ENCODE measurements around the gene HEXB. TPM values are rescaled to one million over a fixed set of nuclear protein-coding genes. Genes with fewer than 3 reads are reported as not detected.
A peak's percentile ranks its signal among the peaks of the same experiment; 100 is the strongest.

The HEXB gene
- total and polyA plus RNA-seq, 9 donors: 63.5 to 159 (median 88.6) TPM

GRCh38 chr5:74638970-74639806 lies 45.8 kb upstream of the HEXB start:
- H3K4me1 ChIP-seq (ENCODE audit: insufficient read depth): peaks cover 11% of the 10 kb centered on the region
- 2 to 5% (median 5%) methylated on average over 10 of the region's 10 CpGs for WGBS, 3 donors
- DNase-seq: no peak
- intact Hi-C loops (cut with DNase I): loop anchor here in 3 of 4 donors (10.0 kb wide), 2 partner anchors 184 to 604 kb away; no protein-coding TSS in a partner anchor
- no peaks in the 10 kb centered on the region for H3K27me3 ChIP-seq
- H3K36me3 ChIP-seq: no peaks in the 10 kb centered on the region
- peak overlapping the region; percentile 73 for H3K4me3 ChIP-seq
- TF ChIP-seq POLR2A (IDR thresholded peaks at IDR 0.05): no peak
- no peak for TF ChIP-seq CTCF (IDR thresholded peaks at IDR 0.05)
- TF ChIP-seq EP300 (IDR thresholded peaks at IDR 0.05): no peak
- peak overlapping the region in 1 of 2 donors; percentile 60 for H3K27ac ChIP-seq
- H3K9me3 ChIP-seq: no peaks in the 10 kb centered on the region

- TF ChIP-seq POLR2A (IDR thresholded peaks at IDR 0.05): no peak
- no peak for TF ChIP-seq CTCF (IDR thresholded peaks at IDR 0.05)
- TF ChIP-seq EP300 (IDR thresholded peaks at IDR 0.05): no peak
- Histone ChIP-seq H3K27me3 (no peaks in the 10 kb centered on the region), H3K4me3 (peak overlapping the region; percentile 73), H3K9me3 (no peaks in the 10 kb centered on the region), H3K27ac (peak overlapping the region; percentile 56 to 60), H3K36me3 (no peaks in the 10 kb centered on the region), H3K4me1 (ENCODE audit: insufficient read depth) (peaks cover 7% of the 10 kb centered on the region)
- peak in 4 of 5 donors; percentile 41 to 66 (median 60) for DNase-seq
- 0% methylated on average over 45 to 57 of the region's 57 CpGs for WGBS, 3 donors
- intact Hi-C loops (cut with DNase I): loop anchor here (5.0 to 10.0 kb wide), 5 partner anchors 185 to 738 kb away; no protein-coding TSS in a partner anchor
These were observed 45.1 kb upstream of the HEXB start for GRCh38 chr5:74639807-74640449.

- Histone ChIP-seq H3K4me1 (ENCODE audit: insufficient read depth) (peaks cover 6% of the 10 kb centered on the region), H3K27me3 (no peaks in the 10 kb centered on the region), H3K27ac (peak within 1 kb of the TSS; percentile 56 to 60), H3K9me3 (no peaks in the 10 kb centered on the region), H3K4me3 (peak within 1 kb of the TSS; percentile 73), H3K36me3 (no peaks in the 10 kb centered on the region)
- intact Hi-C loops (cut with DNase I): loop anchor here (5.0 to 10.0 kb wide), 4 partner anchors 256 to 738 kb away; no protein-coding TSS in a partner anchor
- 1 to 3% (median 1%) methylated on average over 22 to 59 of the region's 59 CpGs for WGBS, 3 donors
- DNase-seq: peak; percentile 73 to 86 (median 83)
- TF ChIP-seq EP300 (IDR thresholded peaks at IDR 0.05) (no peak), POLR2A (IDR thresholded peaks at IDR 0.05) (peak; percentile 26), CTCF (IDR thresholded peaks at IDR 0.05) (peak; percentile 38 to 85 (median 84))
These were observed 44.5 kb upstream of the HEXB start, which contains the start of gene ENC1 for GRCh38 chr5:74640450-74640953. ENC1 (minus strand) TSS chr5:74640728; CDS start chr5:74636485, 4,243 bp downstream.

All from ovary (tissue), 9 donors.